T-helper 1 cell treated with Interleukin-12 subunit alpha and Interleukin-12 subunit beta and Interleukin-4 antibody, amounts not matched to agents 30 μg/mL and 1 μg/mL, for 36 hours (primary cell): ENCODE measurements around the gene S100A16.

ENCODE experiments used
- H3K27ac Mint-ChIP-seq: one replicate; pipeline ENCODE4 v1.8.0; 2021; ENCODE audit warnings: mild to moderate bottlenecking, mixed read lengths
- H3K27me3 Mint-ChIP-seq: one replicate; pipeline ENCODE4 v1.8.0; 2021; ENCODE audit warnings: low read depth, mixed read lengths
- H3K36me3 Mint-ChIP-seq: one replicate; pipeline ENCODE4 v1.8.0; 2021; ENCODE audit warnings: low read depth, mixed read lengths
- H3K4me1 Mint-ChIP-seq: one replicate; pipeline ENCODE4 v1.8.0; 2021; ENCODE audit warnings: low read depth, mixed read lengths
- H3K4me3 Mint-ChIP-seq: one replicate; pipeline ENCODE4 v1.8.0; 2021; ENCODE audit warnings: mild to moderate bottlenecking, moderate library complexity, mixed read lengths
- H3K9me3 Mint-ChIP-seq: one replicate; pipeline ENCODE4 v1.8.0; 2021; ENCODE audit warnings: mixed read lengths

S100A16 gene

GRCh38 chr1:153614906-153615305 is 2.0 kb upstream of the S100A16 start:
- Mint-ChIP-seq H3K27ac (no peak overlapping the region), H3K27me3 (no peaks in the 10 kb centered on the region), H3K36me3 (no peaks in the 10 kb centered on the region), H3K9me3 (no peaks in the 10 kb centered on the region), H3K4me3 (no peak overlapping the region), H3K4me1 (peaks cover 5% of the 10 kb centered on the region)

- Mint-ChIP-seq H3K36me3 (no peaks in the 10 kb centered on the region), H3K4me3 (no peak overlapping the region), H3K27me3 (no peaks in the 10 kb centered on the region), H3K4me1 (peaks cover 5% of the 10 kb centered on the region), H3K9me3 (no peaks in the 10 kb centered on the region), H3K27ac (no peak overlapping the region)
Observed at GRCh38 chr1:153614189-153614900, 1.4 kb upstream of the S100A16 start.

- Mint-ChIP-seq H3K4me3 (no peak overlapping the region), H3K27me3 (no peaks in the 10 kb centered on the region), H3K4me1 (peaks cover 5% of the 10 kb centered on the region), H3K9me3 (no peaks in the 10 kb centered on the region), H3K27ac (no peak overlapping the region), H3K36me3 (no peaks in the 10 kb centered on the region)
Observed at GRCh38 chr1:153613406-153613805, 469 bp upstream of the S100A16 start.

- Mint-ChIP-seq H3K27ac (no peak overlapping the region), H3K4me1 (no peaks in the 10 kb centered on the region), H3K36me3 (no peaks in the 10 kb centered on the region), H3K27me3 (no peaks in the 10 kb centered on the region), H3K9me3 (no peaks in the 10 kb centered on the region), H3K4me3 (no peak overlapping the region)
Observed at GRCh38 chr1:153612111-153612754, 704 bp downstream of the S100A16 start.

- H3K36me3 Mint-ChIP-seq: no peaks in the 10 kb centered on the region
- H3K27ac Mint-ChIP-seq: no peak overlapping the region
- H3K9me3 Mint-ChIP-seq: no peaks in the 10 kb centered on the region
- H3K27me3 Mint-ChIP-seq: no peaks in the 10 kb centered on the region
- no peak overlapping the region for H3K4me3 Mint-ChIP-seq
- no peaks in the 10 kb centered on the region for H3K4me1 Mint-ChIP-seq
Observed at GRCh38 chr1:153611356-153611755, 1.6 kb downstream of the S100A16 start.

- no peaks in the 10 kb centered on the region for H3K4me1 Mint-ChIP-seq
- no peak overlapping the region for H3K4me3 Mint-ChIP-seq
- no peaks in the 10 kb centered on the region for H3K36me3 Mint-ChIP-seq
- no peaks in the 10 kb centered on the region for H3K9me3 Mint-ChIP-seq
- H3K27ac Mint-ChIP-seq: no peak overlapping the region
- H3K27me3 Mint-ChIP-seq: no peaks in the 10 kb centered on the region
Observed at GRCh38 chr1:153610811-153611301, 2.1 kb downstream of the S100A16 start.

- Mint-ChIP-seq H3K4me1 (no peaks in the 10 kb centered on the region), H3K27ac (no peak overlapping the region), H3K36me3 (no peaks in the 10 kb centered on the region), H3K27me3 (no peaks in the 10 kb centered on the region), H3K9me3 (no peaks in the 10 kb centered on the region), H3K4me3 (no peak overlapping the region)
Observed at GRCh38 chr1:153610334-153610733, 2.6 kb downstream of the S100A16 start.

GRCh38 chr1:153609585-153609907 is 3.4 kb downstream of the S100A16 start:
- Mint-ChIP-seq H3K4me1 (no peaks in the 10 kb centered on the region), H3K27ac (peak overlapping the region; percentile 19), H3K27me3 (no peaks in the 10 kb centered on the region), H3K4me3 (no peak overlapping the region), H3K9me3 (no peaks in the 10 kb centered on the region), H3K36me3 (no peaks in the 10 kb centered on the region)

- H3K27ac Mint-ChIP-seq: no peak overlapping the region
- H3K27me3 Mint-ChIP-seq: no peaks in the 10 kb centered on the region
- H3K36me3 Mint-ChIP-seq: no peaks in the 10 kb centered on the region
- H3K4me1 Mint-ChIP-seq: no peaks in the 10 kb centered on the region
- no peak overlapping the region for H3K4me3 Mint-ChIP-seq
- no peaks in the 10 kb centered on the region for H3K9me3 Mint-ChIP-seq
Observed at GRCh38 chr1:153608742-153609584, 4.0 kb downstream of the S100A16 start.

- no peak overlapping the region for H3K27ac Mint-ChIP-seq
- no peaks in the 10 kb centered on the region for H3K9me3 Mint-ChIP-seq
- no peaks in the 10 kb centered on the region for H3K36me3 Mint-ChIP-seq
- H3K4me1 Mint-ChIP-seq: no peaks in the 10 kb centered on the region
- H3K27me3 Mint-ChIP-seq: no peaks in the 10 kb centered on the region
- H3K4me3 Mint-ChIP-seq: no peak overlapping the region
Observed at GRCh38 chr1:153608089-153608682, 4.8 kb downstream of the S100A16 start.

GRCh38 chr1:153607381-153607780 is 5.6 kb downstream of the S100A16 start:
- Mint-ChIP-seq H3K4me1 (peaks cover 5% of the 10 kb centered on the region), H3K27ac (no peak overlapping the region), H3K9me3 (no peaks in the 10 kb centered on the region), H3K27me3 (no peaks in the 10 kb centered on the region), H3K4me3 (no peak overlapping the region), H3K36me3 (no peaks in the 10 kb centered on the region)

- Mint-ChIP-seq H3K4me1 (peaks cover 8% of the 10 kb centered on the region), H3K36me3 (no peaks in the 10 kb centered on the region), H3K27ac (no peak overlapping the region), H3K4me3 (no peak overlapping the region), H3K27me3 (no peaks in the 10 kb centered on the region), H3K9me3 (no peaks in the 10 kb centered on the region)
Observed at GRCh38 chr1:153606194-153606593, 6.7 kb downstream of the S100A16 start.

GRCh38 chr1:153602749-153603148 is 10.2 kb downstream of the S100A16 start:
- Mint-ChIP-seq H3K4me1 (peaks cover 15% of the 10 kb centered on the region), H3K4me3 (no peak overlapping the region), H3K36me3 (no peaks in the 10 kb centered on the region), H3K9me3 (no peaks in the 10 kb centered on the region), H3K27ac (no peak overlapping the region), H3K27me3 (no peaks in the 10 kb centered on the region)

- H3K27me3 Mint-ChIP-seq: no peaks in the 10 kb centered on the region
- no peaks in the 10 kb centered on the region for H3K9me3 Mint-ChIP-seq
- H3K27ac Mint-ChIP-seq: no peak overlapping the region
- H3K4me1 Mint-ChIP-seq: peaks cover 16% of the 10 kb centered on the region
- H3K4me3 Mint-ChIP-seq: no peak overlapping the region
- no peaks in the 10 kb centered on the region for H3K36me3 Mint-ChIP-seq
Observed at GRCh38 chr1:153599847-153600246, 13.1 kb downstream of the S100A16 start.
